Neural cell (in vitro differentiated cells): Measurements from ENCODE around the gene NPDC1. TPM values are rescaled to one million over a fixed set of nuclear protein-coding genes. Genes with fewer than 3 reads are reported as not detected.

ENCODE experiments used
- H2AFZ ChIP-seq: fragments of 200-600, 300-800 bp; sonication (generic), shearing (Covaris generic); 2 replicates; pipeline ENCODE4 v1.6.0; 2014; ENCODE audit warnings: low read depth, mild to moderate bottlenecking, antibody characterized with exemption, low read length, moderate library complexity
- H3F3A ChIP-seq: fragments of 200-600 bp; shearing (Covaris generic); 2 replicates; pipeline ENCODE4 v1.6.1; 2016; ENCODE audit warnings: mild to moderate bottlenecking, moderate library complexity, mixed read lengths, antibody characterized with exemption, low read length; ENCODE audit not compliant: insufficient read depth, poor library complexity, severe bottlenecking
- H3K27ac ChIP-seq: fragments of 200-600, 300-800 bp; sonication (generic), shearing (Covaris generic); 2 replicates; pipeline ENCODE4 v1.5.1; 2014; ENCODE audit warnings: mild to moderate bottlenecking, low read length, moderate library complexity
- H3K27me3 ChIP-seq: fragments of 300-800, 200-600 bp; sonication (generic), shearing (Covaris generic); 2 replicates; pipeline ENCODE4 v1.6.0; 2014; ENCODE audit warnings: mild to moderate bottlenecking, low read depth, low read length, moderate library complexity; ENCODE audit not compliant: insufficient read depth
- H3K36me3 ChIP-seq: fragments of 300-800, 200-600 bp; sonication (generic), shearing (Covaris generic); 2 replicates; pipeline ENCODE4 v1.5.1; 2014; ENCODE audit warnings: mild to moderate bottlenecking, antibody characterized with exemption, low read length, moderate library complexity; ENCODE audit not compliant: insufficient read depth
- H3K4me2 ChIP-seq: fragments of 300-800, 200-600 bp; sonication (generic), shearing (Covaris generic); 2 replicates; pipeline ENCODE4 v1.6.0; 2014; ENCODE audit warnings: mild to moderate bottlenecking, low read length
- H3K4me3 ChIP-seq: fragments of 300-800, 200-600 bp; sonication (generic), shearing (Covaris generic); 2 replicates; pipeline ENCODE4 v1.5.1; 2014; ENCODE audit warnings: mild to moderate bottlenecking, low read length, moderate library complexity
- H3K79me2 ChIP-seq: fragments of 200-600 bp; shearing (Covaris generic); replicated peaks from 2 replicates; pipeline ENCODE4 v1.6.0; 2014; ENCODE audit warnings: mild to moderate bottlenecking, low read length, moderate library complexity; ENCODE audit not compliant: insufficient read depth
- H3K9ac ChIP-seq: fragments of 300-800, 200-600 bp; sonication (generic), shearing (Covaris generic); 2 replicates; pipeline ENCODE4 v1.6.1; 2016; ENCODE audit warnings: mild to moderate bottlenecking, low read length, mixed read lengths
- H3K9me2 ChIP-seq: fragments of 200-600 bp; shearing (Covaris generic); 2 replicates; pipeline ENCODE4 v1.6.1; 2016; ENCODE audit warnings: mild to moderate bottlenecking, low read length, mixed read lengths; ENCODE audit not compliant: insufficient read depth
- H3K9me3 ChIP-seq: fragments of 200-600, 300-800 bp; sonication (generic), shearing (Covaris generic); 2 replicates; pipeline ENCODE4 v1.6.1; 2016; ENCODE audit warnings: mild to moderate bottlenecking, mixed run types, low read length, moderate library complexity, mixed read lengths
- H4K20me1 ChIP-seq: fragments of 200-600 bp; shearing (Covaris generic); 2 replicates; pipeline ENCODE4 v1.6.1; 2016; ENCODE audit warnings: mild to moderate bottlenecking, mixed run types; ENCODE audit not compliant: insufficient read depth
- EP300 ChIP-seq: fragments of 450-650 bp; conservative IDR thresholded peaks from 2 replicates; pipeline ENCODE4 v1.6.1; 2014; ENCODE audit warnings: antibody characterized with exemption, mild to moderate bottlenecking, moderate library complexity; ENCODE audit not compliant: poor library complexity, severe bottlenecking
- EZH2 ChIP-seq: fragments of 200-600, 300-800 bp; shearing (Covaris generic), sonication (generic); IDR thresholded peaks from 2 replicates; pipeline ENCODE4 v1.6.1; 2014; ENCODE audit warnings: antibody characterized with exemption, low read length, borderline replicate concordance, mild to moderate bottlenecking; ENCODE audit not compliant: insufficient read depth, poor library complexity, severe bottlenecking
- MXI1 ChIP-seq: fragments of 450-650 bp; conservative IDR thresholded peaks from 2 replicates; pipeline ENCODE4 v1.6.1; 2014; ENCODE audit warnings: antibody characterized with exemption, mild to moderate bottlenecking; ENCODE audit not compliant: poor library complexity, severe bottlenecking
- POLR2AphosphoS5 ChIP-seq: IDR thresholded peaks from 2 replicates; pipeline ENCODE4 v1.6.1; 2012
- RAD21 ChIP-seq: fragments of 450-650 bp; conservative IDR thresholded peaks from 2 replicates; pipeline ENCODE4 v1.6.1; 2014; ENCODE audit warnings: antibody characterized with exemption, mild to moderate bottlenecking, moderate library complexity
- SMC3 ChIP-seq: fragments of 450-650 bp; conservative IDR thresholded peaks from 2 replicates; pipeline ENCODE4 v1.6.1; 2014; ENCODE audit warnings: antibody characterized with exemption, mild to moderate bottlenecking, moderate library complexity; ENCODE audit not compliant: poor library complexity
- TAF1 ChIP-seq: IDR thresholded peaks from 2 replicates; pipeline ENCODE4 v1.6.1; 2012; ENCODE audit warnings: low read depth
- polyA plus RNA-seq: library from polyadenylated mRNA; depleted of rRNA; stranded (reverse); fragments of >200 nt; gene quantifications from 2 replicates; pipeline ENCODE4 v1.2.3, GENCODE V29; 2014
- TF ChIP-seq, protein P1 (sequence below): fragments of 450-650 bp; IDR thresholded peaks from 2 replicates; pipeline ENCODE4 v1.5.1; 2014; ENCODE audit warnings: antibody characterized with exemption, mild to moderate bottlenecking, moderate library complexity; ENCODE audit not compliant: poor library complexity, severe bottlenecking
- TF ChIP-seq, protein P2 (sequence below): IDR thresholded peaks from 2 replicates; pipeline ENCODE4 v1.6.1; 2012; ENCODE audit warnings: borderline replicate concordance

The NPDC1 gene
- polyA plus RNA-seq, 1 donor from 2014 or later = 161 TPM

DNA sequence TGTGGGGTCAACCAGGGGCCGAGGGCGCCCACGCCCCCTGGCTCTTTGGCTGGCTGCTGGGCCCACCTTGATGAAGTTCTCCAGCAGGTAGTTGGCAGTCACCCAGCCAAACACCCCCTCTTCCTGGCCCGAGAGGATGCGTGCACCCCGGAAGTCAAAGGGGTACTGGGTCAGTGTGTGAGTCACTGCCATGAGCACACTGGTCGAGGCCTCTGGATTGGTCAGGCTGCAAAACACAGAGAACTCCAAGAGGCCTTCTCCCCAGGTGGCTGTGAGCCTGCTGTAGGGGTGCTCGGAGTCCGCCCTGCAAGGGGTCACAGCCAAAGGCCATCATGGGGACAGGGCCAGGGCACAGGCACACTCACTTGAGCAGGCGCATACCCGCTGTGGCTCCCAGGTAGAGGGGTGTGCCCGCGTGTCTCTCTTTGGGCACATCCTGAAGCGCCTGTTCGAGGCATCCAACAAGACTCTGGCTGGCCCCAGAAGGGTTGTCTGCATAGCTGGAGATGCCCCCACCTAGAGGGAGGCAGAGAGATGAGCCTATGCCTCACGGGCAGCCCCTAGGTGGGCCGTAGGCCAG is 5.3 kb upstream of the NPDC1 start:
- no peak overlapping the region for H3K9ac ChIP-seq
- H3K36me3 ChIP-seq = no peaks in the 10 kb centered on the region
- no peaks in the 10 kb centered on the region for H3K79me2 ChIP-seq
- no peak overlapping the region for H3K27ac ChIP-seq
- no peak overlapping the region for H3K4me3 ChIP-seq
- H3F3A ChIP-seq = no peaks in the 10 kb centered on the region
- no peak overlapping the region for H2AFZ ChIP-seq
- H3K27me3 ChIP-seq = peaks cover 81% of the 10 kb centered on the region
- H3K9me2 ChIP-seq = no peaks in the 10 kb centered on the region
- no peaks in the 10 kb centered on the region for H3K9me3 ChIP-seq
- no peak for TF ChIP-seq EZH2
- H4K20me1 ChIP-seq = no peaks in the 10 kb centered on the region
- H3K4me2 ChIP-seq = no peak overlapping the region

DNA sequence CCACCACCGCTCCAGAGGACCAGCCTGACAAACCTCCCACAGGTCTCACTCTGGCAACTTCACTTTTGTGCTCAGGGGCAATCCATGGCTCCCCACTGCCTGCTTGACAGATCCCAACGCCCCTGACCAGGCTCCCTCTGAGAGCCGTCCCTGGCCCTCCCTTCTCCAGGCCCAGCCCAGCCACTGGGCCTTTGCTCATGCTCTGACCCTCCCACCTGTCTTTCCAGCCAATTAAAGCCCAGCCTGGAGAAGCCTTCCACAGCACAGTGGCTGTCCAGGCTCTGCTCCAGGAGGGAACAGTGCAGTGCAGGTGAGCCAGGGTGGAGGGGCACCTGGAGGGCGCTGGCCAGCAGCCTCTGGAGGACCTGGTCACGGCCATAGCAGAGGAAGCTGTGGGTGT is 4.6 kb upstream of the NPDC1 start:
- H3K9me3 ChIP-seq = no peaks in the 10 kb centered on the region
- H3K4me2 ChIP-seq = no peak overlapping the region
- no peak overlapping the region for H2AFZ ChIP-seq
- H3K9me2 ChIP-seq = no peaks in the 10 kb centered on the region
- no peaks in the 10 kb centered on the region for H3F3A ChIP-seq
- peaks cover 80% of the 10 kb centered on the region for H3K27me3 ChIP-seq
- no peaks in the 10 kb centered on the region for H4K20me1 ChIP-seq
- no peak for TF ChIP-seq EZH2
- TF ChIP-seq SMC3 = no peak
- no peak for TF ChIP-seq EP300
- TF ChIP-seq, protein P1, sequence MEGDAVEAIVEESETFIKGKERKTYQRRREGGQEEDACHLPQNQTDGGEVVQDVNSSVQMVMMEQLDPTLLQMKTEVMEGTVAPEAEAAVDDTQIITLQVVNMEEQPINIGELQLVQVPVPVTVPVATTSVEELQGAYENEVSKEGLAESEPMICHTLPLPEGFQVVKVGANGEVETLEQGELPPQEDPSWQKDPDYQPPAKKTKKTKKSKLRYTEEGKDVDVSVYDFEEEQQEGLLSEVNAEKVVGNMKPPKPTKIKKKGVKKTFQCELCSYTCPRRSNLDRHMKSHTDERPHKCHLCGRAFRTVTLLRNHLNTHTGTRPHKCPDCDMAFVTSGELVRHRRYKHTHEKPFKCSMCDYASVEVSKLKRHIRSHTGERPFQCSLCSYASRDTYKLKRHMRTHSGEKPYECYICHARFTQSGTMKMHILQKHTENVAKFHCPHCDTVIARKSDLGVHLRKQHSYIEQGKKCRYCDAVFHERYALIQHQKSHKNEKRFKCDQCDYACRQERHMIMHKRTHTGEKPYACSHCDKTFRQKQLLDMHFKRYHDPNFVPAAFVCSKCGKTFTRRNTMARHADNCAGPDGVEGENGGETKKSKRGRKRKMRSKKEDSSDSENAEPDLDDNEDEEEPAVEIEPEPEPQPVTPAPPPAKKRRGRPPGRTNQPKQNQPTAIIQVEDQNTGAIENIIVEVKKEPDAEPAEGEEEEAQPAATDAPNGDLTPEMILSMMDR = no peak
- TF ChIP-seq MXI1 = no peak
- no peak for TF ChIP-seq TAF1
- TF ChIP-seq, protein P2, sequence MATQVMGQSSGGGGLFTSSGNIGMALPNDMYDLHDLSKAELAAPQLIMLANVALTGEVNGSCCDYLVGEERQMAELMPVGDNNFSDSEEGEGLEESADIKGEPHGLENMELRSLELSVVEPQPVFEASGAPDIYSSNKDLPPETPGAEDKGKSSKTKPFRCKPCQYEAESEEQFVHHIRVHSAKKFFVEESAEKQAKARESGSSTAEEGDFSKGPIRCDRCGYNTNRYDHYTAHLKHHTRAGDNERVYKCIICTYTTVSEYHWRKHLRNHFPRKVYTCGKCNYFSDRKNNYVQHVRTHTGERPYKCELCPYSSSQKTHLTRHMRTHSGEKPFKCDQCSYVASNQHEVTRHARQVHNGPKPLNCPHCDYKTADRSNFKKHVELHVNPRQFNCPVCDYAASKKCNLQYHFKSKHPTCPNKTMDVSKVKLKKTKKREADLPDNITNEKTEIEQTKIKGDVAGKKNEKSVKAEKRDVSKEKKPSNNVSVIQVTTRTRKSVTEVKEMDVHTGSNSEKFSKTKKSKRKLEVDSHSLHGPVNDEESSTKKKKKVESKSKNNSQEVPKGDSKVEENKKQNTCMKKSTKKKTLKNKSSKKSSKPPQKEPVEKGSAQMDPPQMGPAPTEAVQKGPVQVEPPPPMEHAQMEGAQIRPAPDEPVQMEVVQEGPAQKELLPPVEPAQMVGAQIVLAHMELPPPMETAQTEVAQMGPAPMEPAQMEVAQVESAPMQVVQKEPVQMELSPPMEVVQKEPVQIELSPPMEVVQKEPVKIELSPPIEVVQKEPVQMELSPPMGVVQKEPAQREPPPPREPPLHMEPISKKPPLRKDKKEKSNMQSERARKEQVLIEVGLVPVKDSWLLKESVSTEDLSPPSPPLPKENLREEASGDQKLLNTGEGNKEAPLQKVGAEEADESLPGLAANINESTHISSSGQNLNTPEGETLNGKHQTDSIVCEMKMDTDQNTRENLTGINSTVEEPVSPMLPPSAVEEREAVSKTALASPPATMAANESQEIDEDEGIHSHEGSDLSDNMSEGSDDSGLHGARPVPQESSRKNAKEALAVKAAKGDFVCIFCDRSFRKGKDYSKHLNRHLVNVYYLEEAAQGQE = no peak
- no peak for TF ChIP-seq POLR2AphosphoS5
- TF ChIP-seq RAD21 = no peak
- H3K36me3 ChIP-seq = no peaks in the 10 kb centered on the region
- no peak overlapping the region for H3K27ac ChIP-seq
- H3K79me2 ChIP-seq = no peaks in the 10 kb centered on the region
- no peak overlapping the region for H3K9ac ChIP-seq
- no peak overlapping the region for H3K4me3 ChIP-seq
